Pancreas (tissue), 10 donors: ENCODE results near the gene RSPH3. TPM values are rescaled to one million over a fixed set of nuclear protein-coding genes. Genes with fewer than 3 reads are reported as not detected.
"Not testable (repeated sequence)": the region's sequence is repeated elsewhere in the genome, so short reads cannot be mapped to it uniquely, and the experiment has no call there.

Experiments used
- ATAC-seq, 4 donors: fragments of 200-7000 bp; cut with Tn5 transposase; one replicate each; pipeline versions ENCODE4 v1.8.0 to v1.9.1; 2020; ENCODE audit warnings: mild to moderate bottlenecking in 4 of 4, moderate library complexity in 4 of 4
- DNase-seq, 6 donors: peaks; one replicate each; pipeline ENCODE4 v3.0.0-alpha.2; 2020
- FAIRE-seq: peaks from 2 replicates; lab custom pipeline; 2012; peaks lifted over from hg19 to GRCh38; lab: Jason Lieb, UNC
- H3K27ac ChIP-seq, 4 donors: fragments of 200-600 bp; sonication (generic); 1 replicate in 3 of 4; 2 replicates in 1 of 4; pipeline versions ENCODE4 v1.5.0 to v1.8.0; 2020
- H3K27me3 ChIP-seq, 4 donors: fragments of 200-600 bp; one replicate each; pipeline ENCODE4 v1.8.0; 2021
- H3K36me3 ChIP-seq, 3 donors: fragments of 200-600 bp; sonication (generic) in 1 of 3; one replicate each; pipeline versions ENCODE4 v1.5.0 to v1.8.0; 2020 to 2021
- H3K4me1 ChIP-seq, 3 donors: fragments of 200-600 bp; one replicate each; pipeline ENCODE4 v1.8.0; 2021
- H3K4me3 ChIP-seq, 4 donors: fragments of 200-600 bp; sonication (generic) in 2 of 4; one replicate each; pipeline versions ENCODE4 v1.5.0 to v1.8.0; 2020 to 2021
- H3K9me3 ChIP-seq, 4 donors: fragments of 200-600 bp; one replicate each; pipeline ENCODE4 v1.8.0; 2021
- WGBS, 2 donors: extraction: QIAGEN DNeasy Blood & Tissue Kit; methylation state at CpG; one replicate each; pipeline ENCODE4 v1.1.7; 2013; 5-methylcytosine and 5-hydroxymethylcytosine counted together
- intact Hi-C, 3 donors: fragments of 100-400 bp; cut with DNase I; formaldehyde crosslinking; loops; one replicate each; pipeline versions ENCODE4 v1.11.1 to v1.14.2; 2022
- polyA plus RNA-seq, 2 donors: library from polyadenylated mRNA; stranded (reverse); fragments of 200-250 nt; gene quantifications; one replicate each; pipeline ENCODE4 v1.2.3, GENCODE V29; 2013
- total RNA-seq, 6 donors: library from RNA; stranded (reverse); fragmentation: NEBNext Ultra II Directional in 4 of 6; extraction: Animal tissue kit (Norgen Biotek cat#: 25700) in 4 of 6; gene quantifications; one replicate each; pipeline versions ENCODE4 v1.2.1 to v1.2.4, GENCODE V29; 2021 to 2023
- TF ChIP-seq, protein P1 (sequence below), 4 donors: fragments of 200-600 bp; sonication (generic) in 3 of 4; IDR thresholded peaks; one replicate each; pipeline versions ENCODE4 v1.5.0 to v1.8.0; 2021; ENCODE audit warnings: antibody characterized with exemption in 4 of 4
- donor health status: healthy with polysubstance abuse.
- donor health status: DM: no; HTN: no; CAD: no; lungs with moderate emphysema.
- donor health status: DM: no; HTN: no; CAD: no.
- donor health status: control.
- donor health status: control.
- donor health status: Bipolar disorder and iron deficiency.
- donor health status: DM: yes; HTN: yes; CAD: no.
- donor health status: DM: no; HTN: no; CAD: no.
- donor health status: DM: no; HTN: no; CAD: no.
- donor health status: DM: yes; HTN: yes; CAD: no.

RSPH3 gene
- total and polyA plus RNA-seq, 8 donors, result 2.1 to 8.8 (median 4.7) TPM

DNA sequence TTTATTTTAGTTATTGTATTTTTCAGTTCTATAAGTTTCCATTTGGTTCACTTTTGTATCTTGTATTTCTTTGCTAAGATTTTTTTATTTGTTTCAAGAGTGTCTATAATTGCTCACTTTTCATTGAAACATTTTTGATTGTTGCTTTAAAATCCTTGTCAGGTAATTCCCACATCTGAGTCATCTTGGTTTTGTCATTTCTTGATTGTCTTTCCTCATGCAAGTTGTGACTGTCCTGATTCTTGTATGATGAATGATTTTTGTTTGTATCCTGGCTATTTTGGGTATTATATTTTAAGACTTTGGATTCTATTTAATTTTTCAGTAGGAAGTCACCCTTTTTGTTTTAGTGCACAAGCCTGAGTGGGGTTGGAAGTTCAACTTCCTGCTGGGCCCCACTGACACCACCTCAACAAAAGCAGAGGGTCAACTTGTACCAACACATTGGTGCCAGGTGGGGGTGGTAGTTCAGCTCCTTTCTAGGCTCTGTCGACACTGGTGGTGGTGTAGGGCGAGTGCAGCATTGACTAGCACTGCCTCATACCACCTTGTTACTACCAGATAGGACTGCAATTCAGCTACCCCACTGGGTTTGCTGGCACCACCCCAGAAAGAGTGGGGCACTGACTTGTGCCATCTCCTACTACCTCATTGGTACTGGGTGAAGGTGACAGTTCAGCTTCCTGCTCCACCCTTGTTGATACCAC is 8.8 kb downstream of the RSPH3 start:
- intact Hi-C loops, result no loop called here
- H3K36me3 ChIP-seq, result no peaks in the 10 kb centered on the region
- H3K27ac ChIP-seq, result no peak overlapping the region
- no peaks in the 10 kb centered on the region for H3K27me3 ChIP-seq
- H3K4me3 ChIP-seq, result no peak overlapping the region
- no peaks in the 10 kb centered on the region for H3K4me1 ChIP-seq
- H3K9me3 ChIP-seq, result no peaks in the 10 kb centered on the region
- FAIRE-seq (no peak), DNase-seq (no peak), ATAC-seq (no peak)
- WGBS, 2 donors, result 87 to 90% methylated on average over 2 of the region's 2 CpGs
- TF ChIP-seq, protein P1, sequence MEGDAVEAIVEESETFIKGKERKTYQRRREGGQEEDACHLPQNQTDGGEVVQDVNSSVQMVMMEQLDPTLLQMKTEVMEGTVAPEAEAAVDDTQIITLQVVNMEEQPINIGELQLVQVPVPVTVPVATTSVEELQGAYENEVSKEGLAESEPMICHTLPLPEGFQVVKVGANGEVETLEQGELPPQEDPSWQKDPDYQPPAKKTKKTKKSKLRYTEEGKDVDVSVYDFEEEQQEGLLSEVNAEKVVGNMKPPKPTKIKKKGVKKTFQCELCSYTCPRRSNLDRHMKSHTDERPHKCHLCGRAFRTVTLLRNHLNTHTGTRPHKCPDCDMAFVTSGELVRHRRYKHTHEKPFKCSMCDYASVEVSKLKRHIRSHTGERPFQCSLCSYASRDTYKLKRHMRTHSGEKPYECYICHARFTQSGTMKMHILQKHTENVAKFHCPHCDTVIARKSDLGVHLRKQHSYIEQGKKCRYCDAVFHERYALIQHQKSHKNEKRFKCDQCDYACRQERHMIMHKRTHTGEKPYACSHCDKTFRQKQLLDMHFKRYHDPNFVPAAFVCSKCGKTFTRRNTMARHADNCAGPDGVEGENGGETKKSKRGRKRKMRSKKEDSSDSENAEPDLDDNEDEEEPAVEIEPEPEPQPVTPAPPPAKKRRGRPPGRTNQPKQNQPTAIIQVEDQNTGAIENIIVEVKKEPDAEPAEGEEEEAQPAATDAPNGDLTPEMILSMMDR (IDR thresholded peaks at IDR 0.05), result no peak

DNA sequence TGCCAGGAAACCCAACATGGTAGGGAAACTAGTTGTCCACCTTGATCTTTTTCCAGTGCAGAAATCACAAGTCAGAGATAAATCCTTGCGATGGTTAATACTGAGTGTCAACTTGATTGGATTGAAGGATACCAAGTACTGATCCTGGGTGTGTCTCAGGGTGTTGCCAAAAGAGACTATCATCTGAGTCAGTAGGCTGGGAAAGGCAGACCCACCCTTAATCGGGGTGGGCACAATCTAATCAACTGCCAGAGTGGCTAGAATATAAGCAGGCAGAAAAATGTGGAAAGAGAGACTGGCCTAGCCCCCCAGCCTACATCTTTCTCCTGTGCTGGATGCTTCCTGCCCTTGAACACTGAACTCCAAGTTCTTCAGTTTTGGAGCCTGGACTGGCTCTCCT is 10.3 kb downstream of the RSPH3 start:
- H3K9me3 ChIP-seq, H3K27ac ChIP-seq, intact Hi-C loops, H3K27me3 ChIP-seq, H3K36me3 ChIP-seq, DNase-seq, ATAC-seq, FAIRE-seq, H3K4me3 ChIP-seq, H3K4me1 ChIP-seq: not testable (repeated sequence)
- 95 to 97% methylated on average over 2 of the region's 2 CpGs for WGBS, 2 donors

DNA sequence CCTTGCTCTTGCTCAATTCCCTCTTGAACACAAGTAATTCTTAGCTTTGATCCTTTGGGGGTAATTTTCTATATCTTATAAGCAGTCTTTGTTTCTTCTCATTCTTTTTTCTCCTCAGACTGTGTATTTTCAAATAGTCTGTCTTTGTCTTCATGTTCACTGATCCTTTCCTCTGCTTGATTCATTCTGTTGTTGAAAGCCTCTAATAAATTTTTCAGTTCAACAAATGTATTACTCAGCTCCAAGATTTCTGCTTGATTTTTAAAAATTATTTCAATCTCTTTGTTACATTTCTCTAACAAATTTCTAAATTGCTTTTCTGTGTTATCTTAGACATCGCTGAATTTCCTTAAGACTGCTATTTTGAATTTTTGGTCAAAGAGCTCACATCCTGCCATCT is 11.5 kb downstream of the RSPH3 start:
- Histone ChIP-seq H3K9me3 (no peaks in the 10 kb centered on the region), H3K27me3 (no peaks in the 10 kb centered on the region), H3K27ac (no peak overlapping the region), H3K4me1 (no peaks in the 10 kb centered on the region), H3K36me3 (no peaks in the 10 kb centered on the region), H3K4me3 (no peak overlapping the region)
- ATAC-seq, result no peak
- DNase-seq, result no peak
- TF ChIP-seq, protein P1 (IDR thresholded peaks at IDR 0.05), result no peak
- 98 to 100% methylated on average over 1 of the region's 1 CpG for WGBS, 2 donors
- FAIRE-seq, result no peak
- intact Hi-C loops, result no loop called here

DNA sequence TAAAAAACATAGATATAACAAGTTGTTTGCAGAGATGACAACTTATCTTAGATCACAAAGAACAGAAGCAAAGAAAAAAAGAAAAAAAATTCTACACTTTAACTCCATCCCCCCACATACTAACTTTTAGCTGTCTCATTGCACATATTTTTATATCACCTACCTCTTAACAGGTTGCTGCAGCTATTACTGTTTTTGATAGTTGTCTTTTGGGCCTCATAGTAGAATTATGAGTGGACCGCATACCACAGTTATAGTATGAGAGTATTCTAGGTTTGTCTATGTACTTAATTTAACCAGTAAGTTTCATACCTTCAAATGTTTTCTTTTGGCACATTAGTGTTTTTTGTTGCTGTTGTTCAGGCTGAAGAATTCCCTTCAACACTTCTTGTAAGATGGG is 12.3 kb downstream of the RSPH3 start:
- ATAC-seq (no peak), DNase-seq (no peak), FAIRE-seq (no peak)
- Histone ChIP-seq H3K9me3 (no peaks in the 10 kb centered on the region), H3K27ac (no peak overlapping the region), H3K4me3 (no peak overlapping the region), H3K36me3 (no peaks in the 10 kb centered on the region), H3K27me3 (no peaks in the 10 kb centered on the region), H3K4me1 (no peaks in the 10 kb centered on the region)
- WGBS, 2 donors, result 93 to 100% methylated on average over 1 of the region's 1 CpG
- TF ChIP-seq, protein P1 (IDR thresholded peaks at IDR 0.05), result no peak
- intact Hi-C loops, result no loop called here

DNA sequence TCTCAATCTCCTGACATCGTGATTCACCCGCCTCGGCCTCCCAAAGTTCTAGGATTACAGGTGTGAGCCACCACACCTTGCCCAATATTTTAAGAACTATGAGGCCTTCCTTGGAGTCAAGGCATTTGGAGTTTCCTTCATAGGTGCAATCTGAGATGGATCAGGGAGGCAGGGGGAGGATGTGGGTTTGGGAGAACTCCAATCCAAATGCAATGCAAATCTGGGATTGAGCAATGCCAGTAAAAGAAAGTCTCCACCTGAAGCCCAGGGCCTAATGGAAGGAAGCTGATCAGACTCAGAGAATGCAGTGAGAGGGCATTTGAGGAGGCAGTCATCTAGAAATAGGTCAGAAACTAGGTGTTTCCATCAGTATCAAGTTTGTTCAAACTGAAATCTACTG is 21.2 kb downstream of the RSPH3 start:
- Histone ChIP-seq H3K4me1 (no peaks in the 10 kb centered on the region), H3K27ac (no peak overlapping the region), H3K9me3 (no peaks in the 10 kb centered on the region), H3K27me3 (no peaks in the 10 kb centered on the region), H3K4me3 (no peak overlapping the region), H3K36me3 (peaks cover 0 to 23% (median 0%) of the 10 kb centered on the region in 3 donors)
- ATAC-seq (no peak), DNase-seq (no peak), FAIRE-seq (no peak)
- intact Hi-C loops, result loop anchor here in 2 of 3 donors (5.0 to 10.0 kb wide), 2 partner anchors 264 to 266 kb away; no protein-coding TSS in a partner anchor
- TF ChIP-seq, protein P1 (IDR thresholded peaks at IDR 0.05), result no peak
- 97 to 99% methylated on average over 3 of the region's 3 CpGs for WGBS, 2 donors
